ENCODE measurements around the gene CXCR4. TPM values are rescaled to one million over a fixed set of nuclear protein-coding genes. Genes with fewer than 3 reads are reported as not detected.
"Not testable (repeated sequence)": the region's sequence is repeated elsewhere in the genome, so short reads cannot be mapped to it uniquely, and the experiment has no call there.

The CXCR4 gene
- total RNA-seq, 1 donor from 2014 or later: 0.17 TPM

DNA sequence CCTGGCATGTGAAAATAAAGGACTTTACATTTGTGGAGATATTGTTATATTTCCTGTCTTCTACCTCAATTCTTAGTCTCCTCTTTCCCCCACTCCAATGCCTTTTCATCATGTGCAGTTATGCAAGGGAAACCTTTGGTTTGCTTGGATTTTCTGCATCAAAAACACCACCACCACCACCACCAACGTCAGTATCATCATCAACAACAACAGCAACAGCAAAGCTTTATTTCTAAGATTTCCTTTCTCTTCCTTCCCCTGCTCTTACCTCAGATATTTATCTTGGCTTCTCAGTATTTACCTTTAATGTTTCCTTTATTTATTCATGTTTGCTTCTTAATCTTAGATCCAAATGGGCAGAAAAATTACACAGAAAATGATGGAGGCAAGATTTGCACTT, 26.1 kb downstream of the CXCR4 start:
- no peak overlapping the region for H3K4me3 ChIP-seq (ENCODE audit: low read depth, low read length)
- no peak for DNase-seq (ENCODE audit: low read depth)
- TF ChIP-seq, protein P1, sequence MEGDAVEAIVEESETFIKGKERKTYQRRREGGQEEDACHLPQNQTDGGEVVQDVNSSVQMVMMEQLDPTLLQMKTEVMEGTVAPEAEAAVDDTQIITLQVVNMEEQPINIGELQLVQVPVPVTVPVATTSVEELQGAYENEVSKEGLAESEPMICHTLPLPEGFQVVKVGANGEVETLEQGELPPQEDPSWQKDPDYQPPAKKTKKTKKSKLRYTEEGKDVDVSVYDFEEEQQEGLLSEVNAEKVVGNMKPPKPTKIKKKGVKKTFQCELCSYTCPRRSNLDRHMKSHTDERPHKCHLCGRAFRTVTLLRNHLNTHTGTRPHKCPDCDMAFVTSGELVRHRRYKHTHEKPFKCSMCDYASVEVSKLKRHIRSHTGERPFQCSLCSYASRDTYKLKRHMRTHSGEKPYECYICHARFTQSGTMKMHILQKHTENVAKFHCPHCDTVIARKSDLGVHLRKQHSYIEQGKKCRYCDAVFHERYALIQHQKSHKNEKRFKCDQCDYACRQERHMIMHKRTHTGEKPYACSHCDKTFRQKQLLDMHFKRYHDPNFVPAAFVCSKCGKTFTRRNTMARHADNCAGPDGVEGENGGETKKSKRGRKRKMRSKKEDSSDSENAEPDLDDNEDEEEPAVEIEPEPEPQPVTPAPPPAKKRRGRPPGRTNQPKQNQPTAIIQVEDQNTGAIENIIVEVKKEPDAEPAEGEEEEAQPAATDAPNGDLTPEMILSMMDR (conservative IDR thresholded peaks at IDR 0.05; ENCODE audit: low read depth, low read length): no peak

DNA sequence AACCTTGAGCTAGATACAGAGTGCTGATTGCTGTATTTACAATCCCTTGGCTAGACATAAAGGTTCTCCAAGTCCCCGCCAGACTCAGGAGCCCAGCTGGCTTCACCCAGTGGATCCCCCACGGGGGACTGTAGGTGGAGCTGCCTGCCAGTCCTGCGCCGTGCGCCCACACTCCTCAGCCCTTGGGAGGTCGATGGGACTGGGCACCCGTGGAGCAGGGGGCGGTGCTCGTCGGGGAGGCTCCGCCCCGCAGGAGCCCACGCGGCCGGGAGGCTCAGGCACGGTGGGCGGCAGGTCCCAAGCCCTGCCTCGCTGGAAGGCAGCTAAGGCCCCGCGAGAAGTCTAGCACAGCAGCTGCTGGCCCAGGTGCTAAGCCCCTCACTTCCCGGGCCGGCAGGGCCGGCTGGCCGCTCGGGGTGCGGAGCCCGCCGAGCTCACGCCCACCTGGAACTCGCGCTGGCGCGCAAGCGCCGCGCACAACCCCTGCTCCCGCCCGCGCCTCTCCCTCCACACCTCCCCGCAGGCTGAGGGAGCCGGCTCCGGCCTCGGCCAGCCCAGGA, 30.0 kb downstream of the CXCR4 start:
- not testable (repeated sequence) for H3K4me3 ChIP-seq (ENCODE audit: low read depth, low read length); DNase-seq (ENCODE audit: low read depth)

DNA sequence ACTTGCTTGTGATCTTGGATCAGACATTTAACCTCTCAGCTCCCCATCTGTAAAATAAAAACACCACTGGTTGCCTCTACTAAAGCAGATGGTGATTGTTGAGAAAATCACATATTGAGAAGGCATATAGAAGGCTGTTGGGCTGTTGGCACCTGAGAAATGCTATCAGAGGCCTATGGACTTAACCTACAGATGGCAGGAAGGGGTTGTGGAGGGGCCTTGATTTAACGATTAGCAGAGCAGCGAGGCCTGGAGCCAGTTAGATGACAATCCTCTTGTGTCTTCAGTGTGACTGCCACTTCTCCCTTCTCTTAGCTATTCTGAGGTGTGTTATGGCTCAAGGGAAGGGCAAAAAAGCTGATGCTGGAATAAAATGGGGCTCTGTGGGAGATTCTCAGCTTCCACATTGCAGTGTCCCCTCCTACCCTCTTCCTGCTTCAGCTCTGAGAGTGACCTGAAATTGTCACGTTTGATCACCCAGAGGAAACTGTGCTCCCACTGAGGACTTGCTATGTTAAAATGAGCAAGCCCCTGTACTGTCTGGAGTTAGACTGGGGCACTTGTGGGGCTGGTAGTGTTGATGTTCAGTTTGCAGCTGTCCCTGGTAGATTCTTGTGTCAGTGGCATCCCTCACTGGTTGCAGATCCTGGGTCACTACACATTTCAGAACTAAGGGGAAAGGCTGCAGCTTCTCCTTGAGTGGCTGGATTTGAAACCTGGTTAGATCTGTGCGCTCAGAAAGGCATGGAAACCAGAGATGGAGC, 31.5 kb downstream of the CXCR4 start:
- DNase-seq (ENCODE audit: low read depth): no peak
- TF ChIP-seq, protein P1 (conservative IDR thresholded peaks at IDR 0.05; ENCODE audit: low read depth, low read length): no peak
- no peak overlapping the region for H3K4me3 ChIP-seq (ENCODE audit: low read depth, low read length)

DNA sequence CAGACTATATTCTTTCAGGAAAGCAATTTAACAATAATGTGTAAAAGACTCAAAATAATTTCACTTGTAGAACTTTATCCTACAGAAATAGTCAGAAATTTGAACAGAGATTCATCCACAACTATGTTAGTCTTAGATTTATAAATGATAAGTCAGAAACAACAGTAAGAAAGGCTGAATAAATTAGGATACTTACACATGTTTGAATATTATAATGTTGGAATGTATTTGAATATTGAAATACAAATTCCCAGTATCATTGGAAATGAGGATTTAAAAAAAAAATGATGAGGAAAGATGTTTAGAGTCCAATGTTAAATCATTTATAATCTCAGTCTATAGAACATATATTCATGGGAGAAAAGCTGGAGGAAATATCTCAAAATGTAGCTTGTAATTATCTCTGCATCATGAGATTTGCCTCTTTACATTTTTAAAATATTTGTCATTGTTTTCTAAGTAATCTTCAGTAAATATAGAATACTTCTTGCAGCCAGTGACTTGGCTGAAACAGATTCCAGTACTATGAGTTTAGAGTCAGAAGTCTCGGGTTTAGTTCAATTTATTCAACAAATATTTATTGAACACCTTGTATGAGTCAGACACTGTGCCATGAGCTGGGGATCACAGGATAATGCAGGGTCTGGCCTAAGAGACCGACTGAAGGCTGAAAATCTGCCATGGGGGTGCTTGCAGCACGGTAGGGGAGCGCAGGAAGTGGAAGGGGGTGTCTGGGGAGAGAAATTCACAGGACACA, 32.3 kb downstream of the CXCR4 start:
- no peak for DNase-seq (ENCODE audit: low read depth)
- no peak overlapping the region for H3K4me3 ChIP-seq (ENCODE audit: low read depth, low read length)
- TF ChIP-seq, protein P1 (conservative IDR thresholded peaks at IDR 0.05; ENCODE audit: low read depth, low read length): no peak

DNA sequence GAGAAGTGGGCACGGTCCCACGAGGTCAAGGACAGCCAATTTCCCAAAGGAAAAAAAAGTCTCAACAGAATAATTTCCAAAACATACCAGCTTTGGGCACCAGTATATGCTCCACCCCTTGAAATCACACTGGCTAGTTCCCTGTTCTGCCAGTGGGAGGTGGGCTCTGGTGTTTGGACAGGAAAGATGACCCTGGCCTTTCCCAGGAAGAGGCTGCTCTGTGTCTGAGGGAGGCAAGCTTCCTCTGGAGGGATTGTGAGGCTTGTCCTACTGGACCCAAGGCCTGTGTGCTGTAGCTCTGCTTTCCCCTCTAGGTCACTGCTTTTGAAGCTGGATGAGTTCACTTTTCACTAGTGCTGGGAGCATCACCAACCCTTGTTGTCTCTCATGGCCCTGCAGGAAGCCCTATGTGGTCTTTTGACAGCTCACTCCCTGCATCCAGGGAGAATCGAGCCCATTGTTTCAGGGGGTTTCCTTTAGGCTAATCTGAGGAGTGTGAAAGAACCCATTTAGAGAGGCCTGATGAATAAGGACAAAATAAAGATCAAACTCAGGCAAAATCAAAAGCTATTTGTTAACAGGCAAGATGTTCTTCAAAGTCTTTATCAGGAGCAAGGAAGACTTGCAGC, 36.3 kb downstream of the CXCR4 start:
- DNase-seq (ENCODE audit: low read depth): no peak
- no peak overlapping the region for H3K4me3 ChIP-seq (ENCODE audit: low read depth, low read length)
- TF ChIP-seq, protein P1 (conservative IDR thresholded peaks at IDR 0.05; ENCODE audit: low read depth, low read length): no peak

DNA sequence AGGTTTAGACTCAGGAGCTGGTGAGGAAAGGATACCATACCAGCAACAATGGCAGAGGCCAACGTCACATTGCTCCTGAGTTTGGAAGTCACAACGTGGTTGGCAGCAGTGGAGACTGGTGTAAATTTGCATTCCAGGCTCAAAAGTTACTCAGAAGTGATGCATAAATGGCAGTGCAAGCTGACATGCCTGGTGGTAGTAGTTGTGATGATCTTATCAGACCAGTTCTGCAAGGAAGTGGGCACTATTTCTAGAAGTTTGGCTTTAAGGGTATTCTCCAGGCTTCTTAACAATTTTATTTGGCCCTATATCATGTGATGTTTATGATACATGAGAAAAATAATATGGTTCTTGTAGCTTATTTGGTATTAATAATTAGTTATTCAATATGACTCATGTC, 37.8 kb downstream of the CXCR4 start:
- no peak overlapping the region for H3K4me3 ChIP-seq (ENCODE audit: low read depth, low read length)
- TF ChIP-seq, protein P1 (conservative IDR thresholded peaks at IDR 0.05; ENCODE audit: low read depth, low read length): no peak
- no peak for DNase-seq (ENCODE audit: low read depth)

DNA sequence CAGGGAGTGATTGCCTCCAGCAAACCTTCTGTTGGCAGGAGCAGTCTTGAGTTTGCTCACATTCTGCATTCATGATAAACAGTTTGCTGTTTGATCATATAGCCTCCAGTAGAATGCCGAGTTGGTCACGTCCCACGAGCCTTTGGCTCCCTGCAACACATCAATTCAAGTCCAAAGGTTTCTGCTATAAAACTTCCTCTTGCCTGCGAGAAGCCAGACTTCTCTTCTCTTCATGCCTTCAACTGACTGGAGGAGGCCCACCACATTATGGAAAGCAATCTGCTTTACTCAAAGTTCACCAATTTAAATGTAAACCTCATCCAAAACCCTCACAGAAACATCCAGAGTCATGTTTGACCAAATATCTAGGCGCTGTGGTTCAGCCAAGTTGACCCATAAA, 40.8 kb downstream of the CXCR4 start:
- no peak overlapping the region for H3K4me3 ChIP-seq (ENCODE audit: low read depth, low read length)
- TF ChIP-seq, protein P1 (conservative IDR thresholded peaks at IDR 0.05; ENCODE audit: low read depth, low read length): no peak
- no peak for DNase-seq (ENCODE audit: low read depth)
